ENCODE results near the gene HOXD10.

HOXD10 gene

DNA sequence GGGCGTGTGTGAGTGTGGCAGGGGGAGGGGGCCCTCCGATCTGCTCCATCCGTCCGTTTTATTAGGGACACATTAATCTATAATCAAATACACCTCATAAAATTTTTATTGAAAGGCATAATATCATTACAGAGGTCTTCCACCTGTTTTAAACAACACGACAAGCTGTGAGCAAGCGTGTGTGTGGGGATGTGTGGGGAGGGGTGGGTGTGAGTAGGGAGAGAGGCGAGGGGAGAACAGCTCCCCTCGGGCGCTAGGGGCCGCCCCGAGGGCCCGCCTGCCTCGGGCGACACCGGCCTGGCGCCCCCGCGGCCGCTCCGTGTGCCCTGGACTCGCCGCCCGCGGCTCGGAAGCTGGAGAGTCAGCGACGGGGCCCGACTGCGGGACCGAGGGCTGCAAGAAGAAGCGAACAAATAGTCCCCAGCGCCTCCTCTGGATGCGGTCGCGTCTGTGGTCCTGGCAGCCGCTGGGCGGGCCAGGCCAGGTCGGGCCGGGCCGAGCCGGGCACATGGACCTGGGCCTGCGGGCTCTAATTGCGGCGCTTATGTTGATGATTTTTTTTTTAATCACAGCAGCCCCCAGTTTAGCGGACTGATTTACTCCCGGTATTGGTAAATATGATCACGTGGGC lies 5.6 kb downstream of the HOXD10 start:
- H3K4me1 ChIP-seq, result no peaks in the 10 kb centered on the region
- peaks cover 96% of the 10 kb centered on the region for H4K20me1 ChIP-seq
- TF ChIP-seq Cebpa-rat (IDR thresholded peaks at IDR 0.05), result no peak
- no peak overlapping the region for H3K4me2 ChIP-seq
- H3K27ac ChIP-seq, result no peak overlapping the region
- peaks cover 52% of the 10 kb centered on the region for H3K9me3 ChIP-seq
- H3K36me3 ChIP-seq, result no peaks in the 10 kb centered on the region
- H3K27me3 ChIP-seq, result peaks cover 100% of the 10 kb centered on the region
- H3K9ac ChIP-seq, result no peak overlapping the region
- H3K4me3 ChIP-seq, result peak overlapping the region; percentile 33; the same call in 1 of the 2 replicates

DNA sequence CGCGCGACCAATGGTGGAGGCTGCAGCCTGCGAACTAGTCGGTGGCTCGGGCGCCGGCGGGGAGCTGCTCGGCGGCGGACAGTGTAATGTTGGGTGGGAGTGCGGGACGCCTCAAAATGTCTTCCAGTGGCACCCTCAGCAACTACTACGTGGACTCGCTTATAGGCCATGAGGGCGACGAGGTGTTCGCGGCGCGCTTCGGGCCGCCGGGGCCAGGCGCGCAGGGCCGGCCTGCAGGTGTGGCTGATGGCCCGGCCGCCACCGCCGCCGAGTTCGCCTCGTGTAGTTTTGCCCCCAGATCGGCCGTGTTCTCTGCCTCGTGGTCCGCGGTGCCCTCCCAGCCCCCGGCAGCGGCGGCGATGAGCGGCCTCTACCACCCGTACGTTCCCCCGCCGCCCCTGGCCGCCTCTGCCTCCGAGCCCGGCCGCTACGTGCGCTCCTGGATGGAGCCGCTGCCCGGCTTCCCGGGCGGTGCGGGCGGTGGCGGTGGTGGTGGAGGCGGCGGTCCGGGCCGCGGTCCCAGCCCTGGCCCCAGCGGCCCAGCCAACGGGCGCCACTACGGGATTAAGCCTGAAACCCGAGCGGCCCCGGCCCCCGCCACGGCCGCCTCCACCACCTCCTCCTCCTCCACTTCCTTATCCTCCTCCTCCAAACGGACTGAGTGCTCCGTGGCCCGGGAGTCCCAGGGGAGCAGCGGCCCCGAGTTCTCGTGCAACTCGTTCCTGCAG lies 6.3 kb downstream of the HOXD10 start, which contains the start of gene HOXD9:
HOXD9 (plus strand) TSS at position 37 of the 728 bp plus-strand sequence; CDS start at position 87, 50 bp downstream.
- Histone ChIP-seq H4K20me1 (peaks cover 96% of the 10 kb centered on the region), H3K36me3 (no peaks in the 10 kb centered on the region), H3K4me1 (no peaks in the 10 kb centered on the region), H3K27me3 (peaks cover 100% of the 10 kb centered on the region), H3K9me3 (peaks cover 45% of the 10 kb centered on the region), H3K4me2 (no peak within 1 kb of the TSS), H3K27ac (no peak within 1 kb of the TSS), H3K9ac (no peak within 1 kb of the TSS), H3K4me3 (peak within 1 kb of the TSS; percentile 33; the same call in 1 of the 2 replicates)
- no peak for TF ChIP-seq Cebpa-rat (IDR thresholded peaks at IDR 0.05)

DNA sequence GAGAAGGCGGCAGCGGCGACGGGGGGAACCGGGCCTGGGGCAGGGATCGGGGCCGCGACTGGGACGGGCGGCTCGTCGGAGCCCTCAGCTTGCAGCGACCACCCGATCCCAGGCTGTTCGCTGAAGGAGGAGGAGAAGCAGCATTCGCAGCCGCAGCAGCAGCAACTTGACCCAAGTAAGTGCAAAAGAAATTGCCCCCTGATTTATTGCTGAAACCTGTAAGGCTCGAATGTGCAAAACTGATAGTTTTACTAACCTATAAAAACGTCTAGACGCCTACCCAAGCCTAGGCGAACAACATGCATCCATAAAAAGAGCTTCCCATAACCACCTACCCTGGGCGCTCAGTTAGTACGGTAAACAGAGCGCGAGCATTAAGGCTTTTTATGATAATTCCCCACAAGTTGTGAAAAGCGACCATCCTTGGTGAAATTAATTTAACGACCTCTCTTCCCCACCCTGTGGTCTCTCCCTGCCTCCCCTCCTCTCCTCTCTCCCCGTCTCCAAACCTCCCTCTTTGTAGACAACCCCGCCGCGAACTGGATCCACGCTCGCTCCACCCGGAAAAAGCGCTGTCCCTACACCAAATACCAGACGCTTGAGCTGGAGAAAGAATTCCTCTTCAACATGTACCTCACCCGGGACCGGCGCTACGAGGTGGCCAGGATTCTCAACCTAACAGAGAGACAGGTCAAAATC lies 7.0 kb downstream of the HOXD10 start:
- Histone ChIP-seq H3K27me3 (peaks cover 100% of the 10 kb centered on the region), H3K4me2 (no peak overlapping the region), H3K4me3 (peak overlapping the region; percentile 33; the same call in 1 of the 2 replicates), H3K9ac (no peak overlapping the region), H3K27ac (no peak overlapping the region), H3K4me1 (peaks cover 5% of the 10 kb centered on the region), H4K20me1 (peaks cover 96% of the 10 kb centered on the region), H3K9me3 (peaks cover 38% of the 10 kb centered on the region), H3K36me3 (no peaks in the 10 kb centered on the region)
- no peak for TF ChIP-seq Cebpa-rat (IDR thresholded peaks at IDR 0.05)

DNA sequence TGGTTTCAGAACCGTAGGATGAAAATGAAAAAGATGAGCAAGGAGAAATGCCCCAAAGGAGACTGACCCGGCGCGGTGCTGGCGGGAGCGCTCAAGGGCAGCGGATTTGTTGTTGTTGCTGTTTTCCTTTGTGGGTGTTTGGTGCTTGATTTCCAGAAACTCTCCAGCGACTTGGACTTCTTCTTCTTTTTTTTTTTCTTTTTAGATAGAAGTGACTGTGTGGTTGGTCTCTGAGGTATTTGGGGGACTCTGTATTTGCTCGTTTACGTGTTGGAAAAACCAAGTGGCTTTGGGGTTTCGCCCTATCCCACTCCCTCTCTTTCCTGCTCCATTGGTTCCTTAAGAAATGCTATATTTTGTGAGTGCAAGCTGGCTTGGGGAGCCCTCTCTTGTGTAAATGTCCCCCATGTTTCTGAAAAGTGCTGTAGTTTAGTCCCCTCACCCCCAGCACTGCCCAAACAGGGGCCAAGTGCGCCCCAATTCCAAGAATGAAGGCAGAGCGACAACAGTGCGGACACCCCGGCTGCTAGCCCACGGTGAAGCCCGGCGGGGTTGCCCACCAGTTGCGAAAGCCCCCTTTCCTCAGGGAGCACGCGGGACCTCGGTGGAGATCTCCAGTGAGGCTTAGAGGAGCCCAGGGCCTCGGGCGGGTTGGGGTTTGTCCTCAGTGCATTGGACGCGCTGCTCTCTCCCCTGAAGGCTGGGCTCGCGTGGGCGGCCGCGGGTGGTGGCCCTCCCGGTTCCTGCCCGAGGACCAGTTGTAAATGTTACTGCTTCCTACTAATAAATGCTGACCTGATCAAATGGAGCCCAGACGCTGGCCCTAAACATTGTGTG lies 7.8 kb downstream of the HOXD10 start:
- H4K20me1 ChIP-seq, result peaks cover 98% of the 10 kb centered on the region
- H3K4me1 ChIP-seq, result peaks cover 12% of the 10 kb centered on the region
- peaks cover 100% of the 10 kb centered on the region for H3K27me3 ChIP-seq
- H3K4me2 ChIP-seq, result no peak overlapping the region
- H3K9ac ChIP-seq, result no peak overlapping the region
- H3K4me3 ChIP-seq, result no peak overlapping the region
- no peak overlapping the region for H3K27ac ChIP-seq
- no peak for TF ChIP-seq Cebpa-rat (IDR thresholded peaks at IDR 0.05)
- peaks cover 43% of the 10 kb centered on the region for H3K9me3 ChIP-seq
- no peaks in the 10 kb centered on the region for H3K36me3 ChIP-seq

DNA sequence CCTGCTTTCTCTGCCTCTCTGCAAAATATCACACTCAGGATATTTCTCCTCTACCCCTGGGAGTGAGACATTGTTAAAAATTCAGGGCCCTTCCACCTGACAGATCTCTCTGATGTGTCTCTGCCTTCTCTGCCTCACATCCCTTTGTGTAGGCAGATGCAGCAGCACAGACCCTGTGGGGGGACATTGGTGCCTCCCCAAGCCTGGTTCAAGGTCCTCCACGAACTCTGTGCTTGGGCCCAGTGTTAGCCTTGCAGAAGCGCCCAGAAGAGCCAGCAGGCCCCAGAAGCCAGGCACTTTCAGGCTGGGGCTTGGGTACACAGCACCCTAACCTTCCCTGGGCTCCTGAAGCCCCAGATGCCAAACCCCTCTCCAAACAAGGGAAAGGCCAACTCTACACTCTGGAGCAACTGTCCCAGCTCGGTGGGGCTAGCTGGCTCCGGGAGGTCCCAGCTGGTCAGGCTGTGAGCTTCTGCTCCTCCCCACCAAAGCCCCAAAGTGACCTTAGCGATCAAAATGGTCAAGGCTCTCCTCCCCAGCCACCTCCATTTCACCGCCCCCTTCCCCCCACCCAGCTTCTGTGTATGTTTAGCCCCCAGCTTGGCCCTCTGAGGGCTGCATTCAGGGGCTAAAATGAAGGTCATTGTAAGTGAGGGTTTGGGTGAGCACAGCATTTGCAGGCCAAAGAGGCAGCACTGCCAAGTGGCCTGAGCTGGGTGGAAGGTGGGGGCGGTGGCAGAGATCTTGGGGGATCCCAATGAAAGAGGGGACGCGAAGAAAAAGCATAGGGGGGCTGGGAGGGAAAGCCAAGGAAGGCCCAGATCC lies 8.6 kb downstream of the HOXD10 start:
- no peak for TF ChIP-seq Cebpa-rat (IDR thresholded peaks at IDR 0.05)
- Histone ChIP-seq H3K27me3 (peaks cover 100% of the 10 kb centered on the region), H3K27ac (no peak overlapping the region), H3K4me2 (no peak overlapping the region), H3K9me3 (peaks cover 51% of the 10 kb centered on the region), H4K20me1 (peaks cover 96% of the 10 kb centered on the region), H3K4me3 (no peak overlapping the region), H3K36me3 (no peaks in the 10 kb centered on the region), H3K9ac (no peak overlapping the region), H3K4me1 (peaks cover 12% of the 10 kb centered on the region)

DNA sequence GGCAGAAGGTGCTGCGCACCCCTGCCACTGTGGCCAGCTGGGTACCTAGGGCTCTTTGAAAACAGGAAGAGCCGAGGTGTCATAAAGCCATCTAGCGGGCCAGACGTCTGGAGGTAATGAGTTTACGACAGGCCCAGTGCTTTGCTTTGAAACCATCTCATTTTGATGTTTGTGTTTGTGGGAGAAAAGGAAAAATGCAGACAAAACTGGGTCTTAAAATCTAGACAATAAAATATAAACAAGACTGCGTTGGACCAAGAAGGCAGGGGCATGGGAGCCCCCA lies 9.1 kb downstream of the HOXD10 start:
- Histone ChIP-seq H3K9me3 (peaks cover 53% of the 10 kb centered on the region), H3K36me3 (no peaks in the 10 kb centered on the region), H3K9ac (no peak overlapping the region), H3K4me1 (peaks cover 12% of the 10 kb centered on the region), H3K4me2 (no peak overlapping the region), H3K27me3 (peaks cover 100% of the 10 kb centered on the region), H3K27ac (no peak overlapping the region), H3K4me3 (no peak overlapping the region), H4K20me1 (peaks cover 95% of the 10 kb centered on the region)
- no peak for TF ChIP-seq Cebpa-rat (IDR thresholded peaks at IDR 0.05)

DNA sequence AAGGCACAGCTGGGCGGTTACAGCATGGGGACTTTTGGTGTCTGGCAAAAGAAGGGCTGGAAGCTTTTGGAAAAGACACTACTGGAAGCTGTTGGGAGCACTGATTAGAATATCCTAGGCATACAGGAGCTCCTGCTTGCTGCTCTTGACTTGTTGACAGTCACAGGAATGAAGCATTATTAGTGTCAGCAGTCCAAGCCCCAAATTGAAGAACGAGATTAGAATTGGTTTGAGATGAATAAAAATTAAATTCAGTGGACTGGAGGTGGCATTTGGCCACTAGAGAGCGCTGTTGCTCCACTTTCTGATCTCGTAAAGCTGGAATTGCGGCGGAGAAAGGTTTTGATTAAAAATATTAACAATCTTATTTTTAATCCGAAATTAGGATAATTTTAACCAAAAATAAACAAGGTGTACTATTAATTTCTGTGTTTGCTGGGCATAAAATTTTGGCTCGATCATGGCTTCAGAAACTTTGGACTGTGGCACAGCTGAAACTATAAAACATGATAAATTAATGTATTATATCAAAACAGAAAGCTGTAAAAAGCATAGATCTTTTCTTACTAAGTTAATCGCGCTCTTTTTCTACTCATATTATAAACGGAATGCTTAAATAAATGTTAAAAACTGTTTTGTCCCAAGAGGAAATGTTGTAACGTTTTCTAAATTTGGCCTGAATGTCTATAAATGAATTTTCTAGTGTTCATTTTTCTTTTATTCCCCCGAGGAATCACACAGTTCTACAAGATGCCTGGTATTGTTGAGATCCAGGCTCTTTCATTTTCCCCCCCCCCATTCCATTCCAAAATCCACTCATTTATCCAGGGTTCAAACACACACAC lies 10.6 kb downstream of the HOXD10 start:
- Histone ChIP-seq H3K27ac (no peak overlapping the region), H3K9me3 (peaks cover 45% of the 10 kb centered on the region), H4K20me1 (peaks cover 92% of the 10 kb centered on the region), H3K9ac (no peak overlapping the region), H3K4me2 (0 out of 2 replicates have a peak overlapping the region, but pooled peaks have one; percentile 2), H3K27me3 (peaks cover 100% of the 10 kb centered on the region), H3K4me1 (peaks cover 12% of the 10 kb centered on the region), H3K4me3 (no peak overlapping the region), H3K36me3 (no peaks in the 10 kb centered on the region)
- TF ChIP-seq Cebpa-rat (IDR thresholded peaks at IDR 0.05), result no peak

DNA sequence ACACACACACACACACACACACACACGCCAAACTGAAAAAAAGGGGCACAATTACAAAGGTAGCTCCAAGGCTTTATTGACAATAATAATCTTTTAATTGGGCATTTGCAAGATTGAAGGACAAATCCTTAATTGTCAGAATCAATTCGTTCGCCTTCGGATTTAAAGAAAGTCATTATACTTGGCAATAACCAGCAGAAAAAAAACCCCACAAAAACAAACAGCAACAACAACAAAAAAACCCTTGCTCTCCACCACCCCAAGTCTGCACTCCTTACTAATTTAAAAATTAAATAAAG lies 11.1 kb downstream of the HOXD10 start:
- Histone ChIP-seq H3K36me3 (no peaks in the 10 kb centered on the region), H3K4me3 (no peak overlapping the region), H3K27ac (no peak overlapping the region), H3K9me3 (peaks cover 39% of the 10 kb centered on the region), H3K4me1 (peaks cover 12% of the 10 kb centered on the region), H3K4me2 (no peak overlapping the region), H3K9ac (no peak overlapping the region), H3K27me3 (peaks cover 100% of the 10 kb centered on the region), H4K20me1 (peaks cover 92% of the 10 kb centered on the region)
- no peak for TF ChIP-seq Cebpa-rat (IDR thresholded peaks at IDR 0.05)

Data from BLaER1 (cell line).